GM12878 (cell line): ENCODE data around the gene CRYAB. TPM values are rescaled to one million over a fixed set of nuclear protein-coding genes. Genes with fewer than 3 reads are reported as not detected.

ENCODE experiments used
- BACH1 ChIP-seq: fragments of 450-650 bp; IDR thresholded peaks from 2 replicates; pipeline ENCODE4 v1.6.1; 2017; ENCODE audit warnings: mild to moderate bottlenecking, borderline replicate concordance
- CBFB ChIP-seq: IDR thresholded peaks from 2 replicates; pipeline ENCODE4 v1.6.1; 2016; ENCODE audit warnings: antibody characterized with exemption, low read depth
- CHD2 ChIP-seq: IDR thresholded peaks from 2 replicates; pipeline ENCODE4 v1.6.1; 2011; ENCODE audit warnings: low read depth, low read length, improper control_type of control experiment, borderline replicate concordance
- HCFC1 ChIP-seq: fragments of 150-350 bp; IDR thresholded peaks from 2 replicates; pipeline ENCODE4 v1.6.1; 2014; ENCODE audit warnings: low read length
- LARP7 ChIP-seq: fragments of 450-650 bp; IDR thresholded peaks from 2 replicates; pipeline ENCODE4 v1.6.1; 2017; ENCODE audit warnings: mild to moderate bottlenecking
- MAX ChIP-seq: IDR thresholded peaks from 2 replicates; pipeline ENCODE4 v1.6.1; 2012; ENCODE audit warnings: low read depth, low read length, improper control_type of control experiment
- MTA2 ChIP-seq: fragments of 450-650 bp; IDR thresholded peaks from 2 replicates; pipeline ENCODE4 v1.6.1; 2016; ENCODE audit warnings: low read depth, mild to moderate bottlenecking, moderate library complexity
- NFYB ChIP-seq: IDR thresholded peaks from 2 replicates; pipeline ENCODE4 v1.6.1; 2011; ENCODE audit warnings: low read depth, mild to moderate bottlenecking, low read length, improper control_type of control experiment, moderate library complexity; ENCODE audit not compliant: insufficient read depth
- PML ChIP-seq: IDR thresholded peaks from 2 replicates; pipeline ENCODE4 v1.6.1; 2012; ENCODE audit warnings: low read length, inconsistent platforms
- POLR2AphosphoS5 ChIP-seq: IDR thresholded peaks from 2 replicates; pipeline ENCODE4 v1.6.1; 2011; ENCODE audit warnings: mild to moderate bottlenecking, low read length, inconsistent platforms
- RB1 ChIP-seq: fragments of 450-650 bp; formaldehyde crosslinking; IDR thresholded peaks from 2 replicates; pipeline ENCODE4 v1.6.1; 2017; ENCODE audit warnings: mild to moderate bottlenecking, borderline replicate concordance
- RELB ChIP-seq: fragments of 450-650 bp; IDR thresholded peaks from 2 replicates; pipeline ENCODE4 v1.6.1; 2017; ENCODE audit warnings: low read depth, mild to moderate bottlenecking, moderate library complexity
- RUNX3 ChIP-seq: IDR thresholded peaks from 2 replicates; pipeline ENCODE4 v1.6.1; 2012; ENCODE audit warnings: low read length, inconsistent platforms
- SIN3A ChIP-seq: IDR thresholded peaks from 2 replicates; pipeline ENCODE4 v1.6.1; 2012; ENCODE audit warnings: low read depth, low read length, improper control_type of control experiment
- SIX5 ChIP-seq: IDR thresholded peaks from 2 replicates; pipeline ENCODE4 v1.6.1; 2011; ENCODE audit warnings: mild to moderate bottlenecking, low read depth, low read length, moderate library complexity; ENCODE audit not compliant: severe bottlenecking
- SRF ChIP-seq, 2 experiments: IDR thresholded peaks; 2 replicates each; pipeline ENCODE4 v1.6.1; 2011; ENCODE audit warnings: low read depth in 2 of 2, low read length in 2 of 2, mild to moderate bottlenecking in 1 of 2, moderate library complexity in 1 of 2
- ZNF592 ChIP-seq: fragments of 450-650 bp; IDR thresholded peaks from 2 replicates; pipeline ENCODE4 v1.6.1; 2017; ENCODE audit warnings: mild to moderate bottlenecking, moderate library complexity
- polyA plus RNA-seq, 11 experiments: library from polyadenylated mRNA; depleted of rRNA in 4 of 11; unstranded in 6 of 11; stranded (reverse) in 5 of 11; fragments of >200 nt; fragmentation: Nextera tagmentation in 4 of 11; fragmentation: Illumina TruSeq in 1 of 11; extraction: Ambion mirVana in 4 of 11; extraction: Trizol in 1 of 11; gene quantifications; 1 replicate in 1 of 11; 2 replicates in 10 of 11; pipeline versions ENCODE4 v1.2.1 to v1.2.3, GENCODE V29; 2011 to 2016; ENCODE audit warnings: inconsistent platforms in 2 of 11, missing spikeins in 2 of 11, low read depth in 1 of 11
- total RNA-seq, 4 experiments: library from RNA; depleted of rRNA in 3 of 4; stranded (reverse); fragments of >200 nt in 3 of 4; fragmentation: Illumina TruSeq in 1 of 4; extraction: Trizol in 1 of 4; gene quantifications; 2 replicates each; pipeline versions ENCODE4 v1.2.1 to v1.2.3, GENCODE V29; 2013 to 2021

The CRYAB gene
- total and polyA plus RNA-seq, 10 of the 15 experiments (the other 5 are each of a cell fraction or from before 2014, with no cell fraction given): 0.72 to 1.0 TPM; not detected in 8

GRCh38 chr11:111870886-111871692 lies 40.5 kb downstream of the CRYAB start, which contains the start of gene ALG9 (continued):
- TF ChIP-seq LARP7: peak; percentile 90
- TF ChIP-seq BACH1: peak; percentile 83
- TF ChIP-seq RUNX3: peak; percentile 2; the same call in 1 of the 2 replicates
- 0 out of 2 replicates have a peak, but pooled peaks have one; percentile 48 for TF ChIP-seq PML
- TF ChIP-seq RB1: peak; percentile 96
- TF ChIP-seq CHD2: no peak
- TF ChIP-seq SIN3A: 0 out of 2 replicates have a peak, but pooled peaks have one; percentile 53
- peak; percentile 69 for TF ChIP-seq RELB
- TF ChIP-seq POLR2AphosphoS5: peak; percentile 70; the same call in 1 of the 2 replicates
- no peak; the same call in none of the 2 replicates for TF ChIP-seq MAX
- TF ChIP-seq SIX5: peak; percentile 32
- no peak for TF ChIP-seq ZNF592
- peak; percentile 58 for TF ChIP-seq HCFC1
- peak; percentile 51; the same call in 1 of the 2 replicates for TF ChIP-seq NFYB
- no peak for TF ChIP-seq CBFB
- no peak for TF ChIP-seq SRF (IDR thresholded peaks at IDR 0.05; ENCODE audit: low read depth in 2 of 2, low read length in 2 of 2)
- no peak for TF ChIP-seq MTA2
